Suppressor macrophage (primary cell): ENCODE results near the gene PAPSS2.

Experiments
- DNase-seq, 4 experiments: peaks; one replicate each; pipeline ENCODE4 v3.0.0-alpha.2; 2020 to 2022

PAPSS2 gene

DNA sequence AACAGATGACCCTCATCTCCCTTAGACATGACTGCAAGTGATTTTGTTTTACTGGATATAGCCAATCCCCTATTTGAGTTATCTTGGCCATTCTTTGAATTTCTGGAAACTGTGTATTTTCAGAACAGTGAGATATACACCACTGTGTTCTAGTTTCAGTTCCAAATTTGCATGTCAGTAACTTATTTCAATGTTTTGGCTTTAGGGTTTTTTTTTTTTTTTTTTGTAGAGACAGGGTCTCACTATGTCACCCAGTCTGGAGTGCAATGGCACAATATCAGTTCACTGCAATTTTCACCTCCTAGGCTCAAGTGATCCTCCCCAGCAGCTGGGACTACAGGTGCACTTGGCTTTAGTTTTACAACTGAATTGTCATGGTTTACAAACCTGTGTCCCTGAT is 91.1 kb downstream of the PAPSS2 start:
- no peak for DNase-seq

DNA sequence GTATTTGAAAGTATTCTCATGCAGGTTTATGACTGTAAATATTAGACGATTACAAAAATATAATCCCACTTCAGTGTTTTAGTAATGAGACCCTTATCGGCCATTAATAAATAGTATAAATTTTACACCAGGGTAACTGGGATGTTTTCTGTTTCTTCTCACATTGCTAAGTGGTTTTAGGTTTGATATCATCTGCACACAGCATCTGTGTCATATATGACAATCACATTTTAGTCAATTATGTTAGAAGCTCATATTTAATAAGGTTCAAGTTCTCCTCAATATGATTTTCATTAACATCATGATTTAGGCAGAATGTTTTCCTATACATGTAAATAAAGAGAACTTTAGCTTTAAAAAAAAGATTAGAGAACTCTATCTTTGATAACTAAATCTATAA is 91.6 kb downstream of the PAPSS2 start:
- no peak for DNase-seq

DNA sequence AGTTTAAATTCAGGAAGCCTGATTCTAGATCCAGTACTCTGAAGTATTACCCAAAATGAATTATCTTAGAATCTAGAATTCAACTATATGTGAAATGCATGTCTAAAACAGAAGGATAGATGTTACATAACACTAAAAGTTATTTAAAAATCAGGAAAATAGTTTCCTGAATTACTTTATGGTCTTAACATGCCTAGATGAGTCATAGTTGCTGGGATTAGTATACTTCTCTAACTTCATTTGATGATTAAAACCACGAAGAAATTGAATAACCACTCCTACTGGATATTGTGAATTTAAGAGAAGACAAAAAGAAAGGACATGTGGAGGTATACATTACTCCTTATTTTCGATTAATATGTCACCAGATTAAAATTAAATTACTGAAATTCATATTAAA is 92.9 kb downstream of the PAPSS2 start:
- peak in 2 of 4 experiments; percentile 31 to 46 for DNase-seq

DNA sequence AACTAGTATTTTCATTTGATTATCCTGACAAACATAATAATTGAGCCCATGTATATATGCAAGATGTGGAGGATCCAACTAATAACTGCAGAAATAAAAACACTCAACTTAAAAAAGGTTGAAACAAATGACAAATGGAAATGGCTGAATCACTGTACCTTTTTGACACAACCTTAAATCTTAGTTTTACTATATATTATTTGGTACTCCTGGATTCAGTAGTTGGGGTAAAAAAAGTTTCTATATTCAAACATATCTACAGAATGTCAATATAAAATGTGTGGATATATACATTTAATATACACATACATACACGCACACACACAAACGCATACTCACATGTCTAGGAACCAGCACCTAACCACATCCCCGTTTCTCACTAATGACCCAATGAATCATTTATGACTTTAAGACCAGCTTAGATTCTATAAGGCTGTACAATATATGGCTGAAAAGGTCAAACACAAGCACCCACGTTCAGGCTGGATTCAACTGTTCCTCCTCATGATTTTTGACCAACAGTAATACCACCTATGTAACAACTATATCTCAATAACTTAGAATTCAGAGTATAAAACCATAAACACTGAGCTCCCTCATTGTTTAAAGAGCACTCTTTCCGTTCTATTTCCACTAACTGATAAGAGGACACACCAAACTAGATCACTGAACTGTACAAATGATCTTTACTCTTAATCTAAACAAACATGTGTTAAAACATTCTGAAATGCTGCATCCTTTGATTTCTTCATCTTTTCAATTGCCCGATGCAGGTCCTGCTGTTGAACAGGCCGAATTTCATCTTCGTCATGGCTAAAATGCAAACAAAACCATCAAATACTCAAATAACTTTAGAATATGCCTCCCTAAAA is 94.6 kb downstream of the PAPSS2 start:
- peak in 1 of 4 experiments; percentile 21 for DNase-seq

DNA sequence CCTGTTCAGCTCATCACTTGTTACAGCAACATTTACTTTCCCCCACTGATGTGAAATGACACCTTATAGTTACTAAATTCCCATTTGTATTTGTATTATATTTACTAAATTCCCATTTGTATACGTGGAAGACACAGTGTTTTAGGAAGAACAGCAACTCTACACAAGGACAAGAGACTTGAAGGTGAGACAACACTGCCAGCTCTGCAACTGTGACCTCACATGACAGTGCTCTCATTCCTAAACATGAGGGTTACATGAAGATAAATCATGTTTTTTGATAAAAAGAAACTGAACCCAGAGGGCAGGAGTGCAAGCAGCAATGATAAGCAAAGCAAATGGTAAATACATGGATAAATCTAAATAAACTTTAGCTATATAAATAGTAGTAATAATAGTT is 98.0 kb downstream of the PAPSS2 start:
- no peak for DNase-seq

DNA sequence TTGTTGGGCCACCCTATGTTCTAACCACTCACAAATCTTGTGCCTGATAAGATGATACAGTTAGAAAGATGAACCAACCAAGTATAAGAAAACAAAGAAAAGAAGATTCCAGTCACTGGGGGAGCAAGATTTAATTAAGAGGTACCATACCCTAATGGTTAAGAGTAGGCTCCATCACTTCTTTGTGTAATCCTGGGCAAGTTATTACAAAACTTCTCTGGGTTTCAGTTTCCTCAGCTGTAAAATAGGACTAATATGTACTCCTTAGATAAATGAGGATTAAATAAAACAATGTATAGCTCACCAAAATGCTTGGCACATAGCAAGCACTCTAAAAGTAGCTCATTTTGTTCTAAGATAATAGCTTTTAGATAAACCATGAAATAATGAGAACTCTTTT is 99.9 kb downstream of the PAPSS2 start:
- no peak for DNase-seq

DNA sequence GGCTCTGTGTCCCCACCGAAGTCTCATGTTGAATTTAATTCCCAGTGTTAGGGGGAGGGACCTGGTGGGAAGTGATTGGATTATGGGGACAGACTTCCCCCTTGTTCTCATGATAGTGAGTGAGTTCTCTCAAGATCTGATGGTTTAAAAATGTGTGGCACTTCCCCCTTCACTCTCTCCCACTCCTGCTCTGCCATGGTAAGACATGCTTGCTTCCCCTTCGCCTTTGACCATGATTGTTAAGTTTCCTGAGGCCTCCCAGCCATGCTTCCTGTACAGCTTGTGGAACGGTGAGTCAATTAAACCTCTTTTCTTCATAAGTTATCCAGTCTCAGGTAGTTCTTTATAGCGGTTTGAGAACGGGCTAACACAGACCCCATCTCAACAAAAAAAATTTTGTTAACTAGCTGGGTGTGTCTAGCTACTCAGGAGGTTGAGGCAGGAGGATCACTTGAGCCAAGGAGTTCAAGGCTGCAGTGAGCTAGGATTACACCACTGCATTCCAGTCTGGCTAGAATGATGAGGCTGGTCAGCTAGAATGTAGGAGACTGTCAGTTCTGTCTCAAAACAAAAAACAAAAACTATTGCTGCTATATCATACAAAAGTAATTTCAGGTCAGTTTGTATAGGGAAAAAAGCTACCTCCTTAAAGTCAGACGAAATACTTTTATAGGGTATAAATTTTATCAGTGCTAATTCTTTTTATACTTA is 100.7 kb downstream of the PAPSS2 start:
- peak; percentile 75 to 88 (median 80) for DNase-seq

DNA sequence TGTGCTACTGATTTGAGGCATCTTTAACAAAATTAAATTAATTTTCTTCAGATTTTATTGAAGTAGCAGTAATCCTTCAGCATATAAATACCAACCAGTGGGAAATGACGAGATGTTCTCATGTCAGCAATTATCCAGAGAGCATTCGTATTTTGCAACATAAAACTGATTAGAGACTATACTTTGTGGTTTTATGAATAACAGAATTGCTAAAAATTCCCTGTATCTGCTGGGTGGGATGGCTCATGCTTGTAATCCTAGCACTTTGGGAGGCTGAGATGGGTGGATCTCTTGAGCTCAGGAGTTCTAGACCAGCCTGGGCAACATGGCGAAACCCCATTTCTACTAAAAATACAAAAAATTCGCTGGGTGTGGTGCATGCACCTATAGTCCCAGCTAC is 101.5 kb downstream of the PAPSS2 start:
- DNase-seq: peak in 2 of 4 experiments; percentile 29 to 47

DNA sequence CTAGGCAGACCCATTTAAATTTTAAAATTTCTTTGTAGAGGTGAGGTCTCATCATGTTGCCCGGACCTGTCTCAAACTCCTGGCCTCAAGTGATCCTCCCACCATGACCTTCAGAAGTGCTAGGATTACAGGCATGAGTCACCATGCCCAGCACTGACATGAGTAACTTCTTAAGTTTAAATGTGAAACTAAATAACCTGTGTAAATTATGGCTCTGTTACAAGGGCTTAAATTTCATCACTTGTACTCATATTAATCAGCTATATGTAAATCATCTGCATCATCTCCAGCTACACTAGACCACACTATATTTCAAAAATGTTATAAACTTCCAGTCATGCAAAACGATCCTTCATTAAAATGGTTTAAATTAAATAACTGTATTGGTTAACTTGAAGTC is 102.2 kb downstream of the PAPSS2 start:
- peak; percentile 32 to 71 (median 54) for DNase-seq

DNA sequence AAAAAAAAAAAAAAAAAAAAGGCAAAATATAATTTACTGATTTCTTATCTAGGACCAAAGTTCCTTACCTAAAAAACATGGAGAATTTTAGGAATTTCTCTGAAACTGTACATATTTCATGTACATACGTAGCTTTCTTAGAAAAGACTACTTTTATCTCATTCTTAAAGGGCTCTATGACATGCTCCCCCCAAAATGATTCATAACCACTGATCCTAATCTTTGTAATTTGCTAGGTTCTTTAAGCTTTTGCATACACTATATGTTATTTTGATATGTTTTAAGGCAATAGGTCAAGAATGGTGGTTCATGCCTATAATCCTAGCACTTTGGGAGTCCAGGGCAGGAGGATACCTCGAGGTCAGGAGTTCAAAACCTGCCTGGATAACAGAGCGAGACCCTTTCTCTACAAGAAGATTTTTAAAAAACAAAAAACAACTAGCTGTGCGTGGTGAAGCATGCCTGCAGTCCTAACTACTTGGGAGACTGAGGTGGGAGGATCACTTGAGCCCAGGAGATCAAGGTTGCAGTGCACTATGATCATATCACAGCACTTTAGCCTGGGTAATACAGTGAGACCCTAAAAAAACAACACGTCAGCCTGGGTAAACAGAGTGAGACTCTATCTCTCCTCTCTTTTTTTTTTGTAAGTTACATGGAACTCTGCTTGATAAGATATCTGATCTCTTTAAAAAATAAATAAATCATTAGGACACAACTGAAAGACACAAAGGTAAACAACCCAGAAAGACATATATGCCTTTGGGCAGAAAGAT is 103.6 kb downstream of the PAPSS2 start:
- no peak for DNase-seq

DNA sequence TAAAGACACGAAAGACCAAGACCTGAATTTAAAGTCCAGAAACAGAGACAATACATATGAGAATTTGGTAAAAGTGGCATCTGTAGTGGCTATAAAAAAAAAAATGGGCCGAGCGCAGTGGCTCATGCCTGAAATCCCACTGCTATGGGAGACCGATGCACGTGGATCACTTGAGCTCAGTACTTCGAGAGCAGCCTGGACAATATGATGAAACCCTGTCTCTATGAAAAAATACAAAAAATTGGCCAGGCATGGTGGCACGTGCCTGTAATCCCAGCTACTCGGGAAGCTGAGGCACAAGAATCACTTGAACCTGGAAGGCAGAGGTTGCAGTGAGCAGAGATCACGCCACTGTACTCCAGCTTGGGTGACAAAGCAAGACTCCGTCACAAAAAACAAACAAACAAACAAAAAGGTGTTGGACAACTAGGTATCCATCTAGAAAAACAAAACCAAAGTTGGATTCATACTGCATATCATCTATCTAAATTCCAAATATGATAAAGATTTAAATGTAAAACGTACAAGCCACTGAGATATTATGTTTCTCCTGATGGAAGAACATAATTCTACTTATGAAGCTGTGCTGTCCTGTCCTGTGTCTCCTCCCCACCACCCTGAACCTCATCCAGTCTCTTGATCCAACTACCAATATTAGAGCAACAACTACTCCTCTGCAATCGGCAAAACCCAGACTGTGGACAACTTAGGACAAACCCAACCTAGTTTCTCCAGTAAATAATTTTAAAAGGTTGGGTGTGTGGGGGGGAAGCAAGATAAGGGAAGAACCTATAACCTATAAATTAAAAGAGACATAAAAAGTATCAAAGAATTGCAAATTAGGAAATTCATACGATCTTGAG is 104.6 kb downstream of the PAPSS2 start:
- DNase-seq: no peak

DNA sequence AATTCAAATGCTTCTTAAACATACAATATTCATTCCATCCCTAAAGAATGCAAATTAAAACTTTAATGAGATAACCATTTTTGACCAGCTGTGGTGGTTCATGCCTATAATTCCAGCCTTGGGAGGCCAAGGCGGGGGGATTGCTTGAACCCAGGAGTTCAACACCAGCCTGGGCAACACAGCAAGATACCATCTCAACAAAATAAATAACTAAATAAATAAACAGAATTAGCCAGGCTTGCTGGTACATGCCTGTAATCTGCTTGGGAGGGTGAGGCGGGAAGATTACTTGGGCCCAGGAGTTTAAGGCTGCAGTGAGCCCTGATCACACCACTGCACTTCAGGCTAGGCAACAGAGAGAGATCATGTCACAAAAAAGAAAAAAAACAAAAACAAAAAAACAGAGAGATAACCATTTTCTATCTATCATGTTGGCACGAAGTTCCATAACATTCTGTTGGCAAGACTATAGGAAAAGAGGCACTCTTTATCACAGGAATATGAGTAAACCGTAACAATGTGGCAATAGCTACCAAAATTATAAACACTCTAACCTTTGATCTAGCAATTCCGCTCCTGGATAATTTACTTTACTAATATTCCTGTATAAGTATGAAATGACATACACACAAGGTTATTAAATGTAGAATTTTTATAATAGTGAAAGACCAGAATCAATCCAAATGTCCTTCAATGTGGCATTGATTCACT is 106.1 kb downstream of the PAPSS2 start:
- no peak for DNase-seq

DNA sequence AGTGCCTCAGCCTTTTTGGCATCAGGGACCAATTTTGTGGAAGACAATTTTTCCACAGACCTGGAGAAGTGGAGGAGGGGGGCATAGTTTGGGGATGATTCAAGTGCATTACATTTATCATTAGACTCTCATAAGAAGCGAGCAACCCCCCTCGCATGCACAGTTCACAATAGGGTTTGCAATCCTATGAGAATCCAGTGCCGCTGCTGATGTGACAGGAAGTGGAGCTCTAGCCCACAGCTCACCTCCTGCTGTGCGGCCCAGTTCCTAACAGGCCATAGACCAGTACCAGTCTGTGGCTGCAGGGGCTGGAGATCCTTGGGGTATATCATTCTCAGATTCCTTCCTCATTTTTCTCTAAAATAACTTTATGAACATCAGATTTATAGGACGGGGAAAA is 107.6 kb downstream of the PAPSS2 start:
- DNase-seq: no peak

DNA sequence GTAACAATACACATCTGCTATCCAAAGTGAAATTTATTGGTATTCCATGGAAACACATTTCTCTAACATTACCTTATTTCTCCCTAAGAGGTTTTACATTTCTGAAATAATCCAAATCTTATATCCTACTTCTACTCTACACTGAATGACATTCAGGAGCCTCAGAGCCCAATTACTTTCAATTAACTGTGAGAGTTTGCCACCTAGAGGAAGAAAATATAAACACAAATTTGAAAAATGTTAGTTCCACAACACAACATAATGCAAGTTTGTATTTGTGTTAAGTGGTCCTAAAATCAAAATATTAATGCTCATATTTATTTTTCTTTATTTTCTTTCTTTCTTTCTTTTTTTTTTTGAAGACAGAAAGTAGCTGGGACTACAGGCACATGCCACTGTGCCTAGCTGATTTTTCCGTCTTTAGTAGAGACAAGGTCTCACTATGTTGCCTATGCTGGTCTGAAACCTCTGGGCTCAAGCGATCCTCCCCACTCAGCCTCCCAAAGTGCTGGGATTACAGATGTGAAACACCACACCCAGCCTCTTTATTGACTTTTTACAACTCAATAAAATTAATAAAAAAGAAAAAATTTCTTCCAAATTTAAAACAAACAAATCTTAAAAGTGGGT is 112.3 kb downstream of the PAPSS2 start:
- peak in 3 of 4 experiments; percentile 31 to 70 (median 61) for DNase-seq

DNA sequence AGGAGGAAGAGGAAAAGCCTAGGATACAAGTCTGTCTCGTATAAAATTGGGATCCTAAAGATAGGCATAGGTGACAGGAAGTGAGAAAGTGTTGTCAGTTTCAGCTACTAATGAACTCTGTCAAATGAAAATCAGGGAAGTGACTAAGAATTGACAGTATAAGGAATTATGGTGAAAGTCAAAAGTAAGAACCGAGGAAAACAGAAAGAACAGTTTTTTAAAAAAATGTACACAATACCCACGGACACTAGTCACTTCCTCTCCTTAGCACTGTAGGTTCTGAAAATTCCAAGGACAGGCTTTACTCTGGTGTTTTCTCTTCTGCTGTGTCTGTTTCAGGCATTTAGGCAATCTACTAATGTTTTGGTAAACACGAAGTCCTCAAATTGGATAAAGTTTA is 116.1 kb downstream of the PAPSS2 start:
- peak in 2 of 4 experiments; percentile 53 to 58 for DNase-seq

DNA sequence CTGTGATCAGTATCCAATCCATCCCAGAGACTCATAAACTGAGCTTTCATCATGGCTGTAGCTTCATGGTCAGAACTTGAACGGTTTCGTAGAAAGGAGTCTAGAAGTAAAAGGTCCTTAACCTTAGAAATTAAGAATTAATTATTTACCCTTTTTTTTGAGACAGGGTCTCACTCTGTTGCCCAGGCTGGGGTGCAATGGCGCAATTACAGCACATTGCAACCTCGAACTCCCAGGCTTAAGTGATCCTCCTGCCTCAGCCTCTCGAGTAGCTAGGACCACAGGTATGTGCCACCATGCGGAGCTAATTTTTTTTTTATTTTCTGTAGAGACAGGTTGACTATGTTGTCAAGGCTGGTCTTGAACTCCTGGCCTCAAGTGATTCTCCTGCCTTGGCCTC is 116.7 kb downstream of the PAPSS2 start:
- DNase-seq: no peak

DNA sequence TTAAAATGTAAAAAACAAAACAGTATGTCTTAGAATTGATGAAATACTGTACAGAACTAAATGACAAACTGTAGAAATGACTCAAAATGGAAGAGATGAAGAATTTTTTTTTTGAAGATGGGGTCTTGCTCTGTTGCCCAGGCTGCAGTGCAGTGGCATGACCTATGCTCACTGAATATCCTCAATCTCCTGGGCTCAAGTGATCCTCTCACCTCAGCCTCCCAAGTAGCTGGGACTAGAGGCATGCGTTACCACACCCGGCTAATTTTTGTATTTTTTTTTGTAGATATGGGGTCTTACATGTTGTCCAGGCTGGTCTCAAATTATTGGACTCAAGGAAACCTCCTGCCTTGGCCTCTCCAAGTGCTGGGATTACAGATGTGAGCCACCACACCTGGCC is 121.9 kb downstream of the PAPSS2 start:
- DNase-seq: no peak

DNA sequence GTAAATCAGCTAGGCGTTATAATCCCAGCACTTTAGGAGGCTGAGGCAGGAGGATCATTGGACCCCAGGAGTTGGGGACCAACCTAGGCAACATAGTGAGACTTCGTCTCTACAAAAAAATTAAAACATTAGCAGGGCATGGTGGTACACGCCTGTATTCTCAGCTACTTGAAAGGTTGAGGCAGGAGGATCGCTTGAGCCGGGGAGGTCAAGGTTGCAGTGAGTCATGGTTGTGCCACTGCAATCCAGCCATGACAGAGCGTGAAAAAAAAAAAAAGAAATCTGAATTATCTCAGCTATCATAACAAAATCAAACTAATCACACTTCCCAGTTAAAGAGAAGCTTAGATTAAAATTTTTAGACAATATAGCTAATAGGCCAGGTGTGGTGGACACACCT is 123.0 kb downstream of the PAPSS2 start:
- no peak for DNase-seq

DNA sequence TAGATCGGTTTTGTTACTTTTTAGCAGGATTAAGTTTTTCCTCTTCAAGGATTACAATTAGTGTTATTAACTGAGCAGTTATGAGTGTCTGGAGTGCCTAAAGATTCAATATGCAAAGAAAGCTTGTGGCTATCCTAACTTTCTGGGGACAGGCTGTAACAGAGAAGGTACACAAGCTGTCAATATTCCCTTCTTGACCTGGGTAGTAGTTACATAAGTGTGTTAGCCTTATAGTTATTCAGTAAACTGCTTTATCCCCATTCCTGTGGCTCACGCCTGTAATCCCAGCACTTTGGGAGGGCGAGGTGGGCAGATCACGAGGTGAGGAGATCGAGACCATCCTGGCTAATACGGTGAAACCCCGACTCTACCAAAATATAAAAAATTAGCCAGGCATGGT is 126.7 kb downstream of the PAPSS2 start:
- DNase-seq: no peak

DNA sequence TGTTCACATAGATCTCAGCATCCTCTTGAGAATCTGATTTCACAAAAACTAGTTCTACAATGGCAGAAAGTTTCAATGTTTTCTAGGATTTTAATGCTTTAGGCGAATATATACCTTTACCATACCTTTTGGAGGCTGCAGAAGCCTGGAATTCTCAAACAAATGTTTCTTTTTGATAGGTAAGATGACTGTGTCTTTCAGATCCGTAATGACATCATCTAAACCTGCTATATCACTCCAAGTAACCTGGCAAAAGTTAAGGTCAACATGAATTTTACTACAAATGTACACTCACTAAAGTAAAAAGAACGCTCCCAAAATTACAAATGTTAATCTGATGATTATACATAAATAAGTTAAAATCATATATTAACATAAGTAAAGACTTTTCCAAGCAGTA is 130.5 kb downstream of the PAPSS2 start:
- DNase-seq: no peak

DNA sequence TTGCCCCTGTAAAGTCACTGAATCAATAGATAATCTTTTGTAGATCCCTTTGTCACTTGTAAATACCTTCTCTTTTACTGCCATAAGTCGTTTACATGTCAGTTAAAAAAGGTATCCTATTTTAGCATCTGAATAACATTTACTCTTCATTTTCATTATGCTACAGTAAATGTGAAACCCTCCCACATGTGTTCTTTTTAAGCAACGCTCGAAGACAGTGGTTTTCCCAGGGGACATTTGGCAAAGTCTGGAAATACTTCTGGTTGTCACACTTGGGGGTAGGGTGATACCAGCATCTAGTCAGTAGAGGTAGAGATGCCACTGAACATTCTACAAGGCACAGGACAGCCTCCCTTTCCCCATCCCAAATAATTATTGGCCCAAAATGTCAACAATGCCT is 134.6 kb downstream of the PAPSS2 start:
- no peak for DNase-seq
